Smooth muscle cell of the brain vasculature (primary cell): Measurements from ENCODE around the gene SCN11A.

ENCODE experiments used
- DNase-seq: peaks from one replicate; pipeline ENCODE4 v3.0.0-alpha.2; 2012; ENCODE audit warnings: low read depth, low spot score

The SCN11A gene

GRCh38 chr3:39005295-39005694, 46.4 kb downstream of the SCN11A start:
- DNase-seq: no peak
